WTC11 (cell line): ENCODE data around the gene FHAD1. TPM values are rescaled to one million over a fixed set of nuclear protein-coding genes. Genes with fewer than 3 reads are reported as not detected.

Experiments
- CBFB ChIP-seq: sonication (generic); formaldehyde crosslinking; IDR thresholded peaks from 2 replicates; pipeline ENCODE4 v1.8.1; 2022; ENCODE audit warnings: mild to moderate bottlenecking, low read depth, missing genetic modification reagents
- ETV6 ChIP-seq: sonication (generic); formaldehyde crosslinking; IDR thresholded peaks from 2 replicates; pipeline ENCODE4 v1.8.1; 2022; ENCODE audit warnings: mild to moderate bottlenecking, missing genetic modification reagents
- FOXP1 ChIP-seq: sonication (generic); formaldehyde crosslinking; IDR thresholded peaks from 2 replicates; pipeline ENCODE4 v1.8.0; 2022; ENCODE audit warnings: missing genetic modification reagents, mild to moderate bottlenecking, moderate library complexity, borderline replicate concordance
- GABPB1 ChIP-seq: sonication (generic); formaldehyde crosslinking; IDR thresholded peaks from 2 replicates; pipeline ENCODE4 v1.8.1; 2023; ENCODE audit warnings: mild to moderate bottlenecking, missing genetic modification reagents
- GRHL2 ChIP-seq: fragments of 250-450 bp; sonication (Bioruptor Pico); IDR thresholded peaks from 2 replicates; pipeline ENCODE4 v1.8.0; 2022; ENCODE audit warnings: mild to moderate bottlenecking, moderate library complexity; ENCODE audit not compliant: insufficient replicate concordance, severe bottlenecking
- HMGA2 ChIP-seq: fragments of 250-450 bp; sonication (Bioruptor Pico); IDR thresholded peaks from 2 replicates; pipeline ENCODE4 v1.4.0; 2021; ENCODE audit warnings: mild to moderate bottlenecking, moderate library complexity
- NFE2L1 ChIP-seq: sonication (generic); formaldehyde crosslinking; IDR thresholded peaks from 2 replicates; pipeline ENCODE4 v1.8.1; 2023; ENCODE audit warnings: missing genetic modification reagents
- NR1H2 ChIP-seq: sonication (generic); formaldehyde crosslinking; IDR thresholded peaks from 2 replicates; pipeline ENCODE4 v1.9.0; 2021; ENCODE audit warnings: mild to moderate bottlenecking, moderate library complexity, missing genetic modification reagents
- RELA ChIP-seq: sonication (generic); formaldehyde crosslinking; IDR thresholded peaks from 2 replicates; pipeline ENCODE4 v1.8.1; 2022; ENCODE audit warnings: missing genetic modification reagents, mild to moderate bottlenecking, borderline replicate concordance
- SOX15 ChIP-seq: fragments of 250-450 bp; sonication (Bioruptor Pico); IDR thresholded peaks from 2 replicates; pipeline ENCODE4 v1.9.0; 2021; ENCODE audit warnings: mild to moderate bottlenecking
- TEAD4 ChIP-seq: sonication (generic); formaldehyde crosslinking; IDR thresholded peaks from 2 replicates; pipeline ENCODE4 v1.8.0; 2022; ENCODE audit warnings: mild to moderate bottlenecking, missing genetic modification reagents
- ZNF138 ChIP-seq: sonication (generic); formaldehyde crosslinking; conservative IDR thresholded peaks from 2 replicates; pipeline ENCODE4 v1.8.1; 2022; ENCODE audit warnings: mild to moderate bottlenecking, moderate library complexity, missing genetic modification reagents
- ZNF232 ChIP-seq: sonication (generic); formaldehyde crosslinking; IDR thresholded peaks from 2 replicates; pipeline ENCODE4 v1.8.0; 2022; ENCODE audit warnings: mild to moderate bottlenecking, missing genetic modification reagents
- ZNF263 ChIP-seq: sonication (generic); formaldehyde crosslinking; IDR thresholded peaks from 2 replicates; pipeline ENCODE4 v1.8.1; 2022; ENCODE audit warnings: low read depth, mild to moderate bottlenecking, moderate library complexity, missing genetic modification reagents
- ZNF416 ChIP-seq: fragments of 250-450 bp; sonication (Bioruptor Pico); IDR thresholded peaks from 2 replicates; pipeline ENCODE4 v1.9.0; 2021; ENCODE audit warnings: mild to moderate bottlenecking, inconsistent platforms
- ZNF671 ChIP-seq: fragments of 250-450 bp; sonication (Bioruptor Pico); IDR thresholded peaks from 2 replicates; pipeline ENCODE4 v1.8.0; 2021; ENCODE audit warnings: mild to moderate bottlenecking
- total RNA-seq: library from RNA; stranded (reverse); gene quantifications from 3 replicates; pipeline ENCODE4 v1.2.3, GENCODE V29; 2021
- TF ChIP-seq, protein P1 (sequence below): sonication (generic); formaldehyde crosslinking; IDR thresholded peaks from 2 replicates; pipeline ENCODE4 v1.8.0; 2022; ENCODE audit warnings: mild to moderate bottlenecking, missing genetic modification reagents
- TF ChIP-seq, protein P2 (sequence below): sonication (generic); formaldehyde crosslinking; IDR thresholded peaks from 2 replicates; pipeline ENCODE4 v1.8.1; 2022; ENCODE audit warnings: mild to moderate bottlenecking, moderate library complexity, missing genetic modification reagents
- TF ChIP-seq, protein P3 (sequence below): sonication (generic); formaldehyde crosslinking; IDR thresholded peaks from 2 replicates; pipeline ENCODE4 v1.8.0; 2023; ENCODE audit warnings: missing genetic modification reagents
- TF ChIP-seq, protein P4 (sequence below): sonication (generic); formaldehyde crosslinking; IDR thresholded peaks from 2 replicates; pipeline ENCODE4 v1.8.1; 2023; ENCODE audit warnings: mild to moderate bottlenecking, missing genetic modification reagents
- TF ChIP-seq, protein P5 (sequence below): sonication (generic); formaldehyde crosslinking; IDR thresholded peaks from 2 replicates; pipeline ENCODE4 v1.8.1; 2023; ENCODE audit warnings: mild to moderate bottlenecking, missing genetic modification reagents, moderate library complexity
- TF ChIP-seq, protein P6 (sequence below): fragments of 250-450 bp; sonication (Bioruptor Pico); IDR thresholded peaks from 2 replicates; pipeline ENCODE4 v1.9.0; 2021; ENCODE audit warnings: mild to moderate bottlenecking

The FHAD1 gene
- total RNA-seq, 1 experiment from 2014 or later: 3.0 TPM

DNA sequence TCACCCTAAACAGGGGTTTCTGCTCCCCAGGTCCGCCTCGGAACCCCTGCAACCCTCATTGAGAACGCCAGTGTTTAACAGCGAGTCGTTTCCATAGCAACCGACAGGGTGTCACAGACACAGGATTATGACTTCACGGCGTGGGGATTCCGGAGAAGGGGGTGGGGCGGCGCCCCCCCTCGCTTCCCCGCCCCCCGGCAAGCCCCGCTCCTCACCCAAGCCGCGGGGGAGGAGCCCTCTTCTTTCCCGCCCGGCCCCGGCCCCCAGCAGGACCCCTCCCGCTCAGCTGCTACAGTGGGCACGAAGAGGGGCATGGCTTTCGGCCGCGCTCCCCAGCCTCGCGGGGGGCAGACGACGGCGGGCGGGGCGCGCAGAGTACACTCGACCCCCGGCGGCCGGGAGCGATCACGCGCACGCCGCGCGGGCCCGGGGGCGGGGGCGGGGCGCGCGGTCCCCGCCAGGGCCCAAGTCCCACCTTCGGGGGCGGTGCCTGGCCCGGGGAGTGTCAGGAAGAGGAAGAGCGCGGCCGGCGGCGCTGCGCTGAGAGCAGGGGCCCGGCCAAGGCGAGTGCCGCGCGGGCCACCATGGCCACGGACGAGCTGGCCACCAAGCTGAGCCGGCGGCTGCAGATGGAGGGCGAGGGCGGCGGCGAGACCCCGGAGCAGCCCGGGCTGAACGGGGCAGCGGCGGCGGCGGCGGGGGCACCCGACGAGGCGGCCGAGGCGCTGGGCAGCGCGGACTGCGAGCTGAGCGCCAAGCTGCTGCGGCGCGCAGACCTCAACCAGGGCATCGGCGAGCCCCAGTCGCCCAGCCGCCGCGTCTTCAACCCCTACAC lies 162.6 kb downstream of the FHAD1 start, which contains the start of gene EFHD2 (continued):
- TF ChIP-seq, protein P1, sequence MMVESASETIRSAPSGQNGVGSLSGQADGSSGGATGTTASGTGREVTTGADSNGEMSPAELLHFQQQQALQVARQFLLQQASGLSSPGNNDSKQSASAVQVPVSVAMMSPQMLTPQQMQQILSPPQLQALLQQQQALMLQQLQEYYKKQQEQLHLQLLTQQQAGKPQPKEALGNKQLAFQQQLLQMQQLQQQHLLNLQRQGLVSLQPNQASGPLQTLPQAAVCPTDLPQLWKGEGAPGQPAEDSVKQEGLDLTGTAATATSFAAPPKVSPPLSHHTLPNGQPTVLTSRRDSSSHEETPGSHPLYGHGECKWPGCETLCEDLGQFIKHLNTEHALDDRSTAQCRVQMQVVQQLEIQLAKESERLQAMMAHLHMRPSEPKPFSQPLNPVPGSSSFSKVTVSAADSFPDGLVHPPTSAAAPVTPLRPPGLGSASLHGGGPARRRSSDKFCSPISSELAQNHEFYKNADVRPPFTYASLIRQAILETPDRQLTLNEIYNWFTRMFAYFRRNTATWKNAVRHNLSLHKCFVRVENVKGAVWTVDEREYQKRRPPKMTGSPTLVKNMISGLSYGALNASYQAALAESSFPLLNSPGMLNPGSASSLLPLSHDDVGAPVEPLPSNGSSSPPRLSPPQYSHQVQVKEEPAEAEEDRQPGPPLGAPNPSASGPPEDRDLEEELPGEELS (CRISPR knock-in tag): peak; percentile 44
- no peak; the same call in 1 of the 2 replicates for TF ChIP-seq FOXP1 (CRISPR knock-in tag)
- TF ChIP-seq, protein P2, sequence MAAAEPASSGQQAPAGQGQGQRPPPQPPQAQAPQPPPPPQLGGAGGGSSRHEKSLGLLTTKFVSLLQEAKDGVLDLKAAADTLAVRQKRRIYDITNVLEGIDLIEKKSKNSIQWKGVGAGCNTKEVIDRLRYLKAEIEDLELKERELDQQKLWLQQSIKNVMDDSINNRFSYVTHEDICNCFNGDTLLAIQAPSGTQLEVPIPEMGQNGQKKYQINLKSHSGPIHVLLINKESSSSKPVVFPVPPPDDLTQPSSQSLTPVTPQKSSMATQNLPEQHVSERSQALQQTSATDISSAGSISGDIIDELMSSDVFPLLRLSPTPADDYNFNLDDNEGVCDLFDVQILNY (CRISPR knock-in tag): 0 out of 2 replicates have a peak, but pooled peaks have one; percentile 23
- TF ChIP-seq ZNF138 (CRISPR knock-in tag): no peak
- no peak for TF ChIP-seq GABPB1 (CRISPR knock-in tag)
- TF ChIP-seq, protein P3, sequence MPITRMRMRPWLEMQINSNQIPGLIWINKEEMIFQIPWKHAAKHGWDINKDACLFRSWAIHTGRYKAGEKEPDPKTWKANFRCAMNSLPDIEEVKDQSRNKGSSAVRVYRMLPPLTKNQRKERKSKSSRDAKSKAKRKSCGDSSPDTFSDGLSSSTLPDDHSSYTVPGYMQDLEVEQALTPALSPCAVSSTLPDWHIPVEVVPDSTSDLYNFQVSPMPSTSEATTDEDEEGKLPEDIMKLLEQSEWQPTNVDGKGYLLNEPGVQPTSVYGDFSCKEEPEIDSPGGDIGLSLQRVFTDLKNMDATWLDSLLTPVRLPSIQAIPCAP: no peak
- peak; percentile 47; the same call in 1 of the 2 replicates for TF ChIP-seq ETV6 (CRISPR knock-in tag)
- TF ChIP-seq NFE2L1 (CRISPR knock-in tag): no peak
- no peak for TF ChIP-seq ZNF263
- TF ChIP-seq, protein P4, sequence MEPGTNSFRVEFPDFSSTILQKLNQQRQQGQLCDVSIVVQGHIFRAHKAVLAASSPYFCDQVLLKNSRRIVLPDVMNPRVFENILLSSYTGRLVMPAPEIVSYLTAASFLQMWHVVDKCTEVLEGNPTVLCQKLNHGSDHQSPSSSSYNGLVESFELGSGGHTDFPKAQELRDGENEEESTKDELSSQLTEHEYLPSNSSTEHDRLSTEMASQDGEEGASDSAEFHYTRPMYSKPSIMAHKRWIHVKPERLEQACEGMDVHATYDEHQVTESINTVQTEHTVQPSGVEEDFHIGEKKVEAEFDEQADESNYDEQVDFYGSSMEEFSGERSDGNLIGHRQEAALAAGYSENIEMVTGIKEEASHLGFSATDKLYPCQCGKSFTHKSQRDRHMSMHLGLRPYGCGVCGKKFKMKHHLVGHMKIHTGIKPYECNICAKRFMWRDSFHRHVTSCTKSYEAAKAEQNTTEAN: no peak
- no peak for TF ChIP-seq TEAD4 (CRISPR knock-in tag)
- no peak for TF ChIP-seq ZNF416
- TF ChIP-seq, protein P5, sequence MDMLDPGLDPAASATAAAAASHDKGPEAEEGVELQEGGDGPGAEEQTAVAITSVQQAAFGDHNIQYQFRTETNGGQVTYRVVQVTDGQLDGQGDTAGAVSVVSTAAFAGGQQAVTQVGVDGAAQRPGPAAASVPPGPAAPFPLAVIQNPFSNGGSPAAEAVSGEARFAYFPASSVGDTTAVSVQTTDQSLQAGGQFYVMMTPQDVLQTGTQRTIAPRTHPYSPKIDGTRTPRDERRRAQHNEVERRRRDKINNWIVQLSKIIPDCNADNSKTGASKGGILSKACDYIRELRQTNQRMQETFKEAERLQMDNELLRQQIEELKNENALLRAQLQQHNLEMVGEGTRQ (CRISPR knock-in tag): 0 out of 2 replicates have a peak, but pooled peaks have one; percentile 18
- TF ChIP-seq GRHL2 (CRISPR knock-in tag): no peak
- TF ChIP-seq NR1H2 (CRISPR knock-in tag): no peak
- TF ChIP-seq, protein P6, sequence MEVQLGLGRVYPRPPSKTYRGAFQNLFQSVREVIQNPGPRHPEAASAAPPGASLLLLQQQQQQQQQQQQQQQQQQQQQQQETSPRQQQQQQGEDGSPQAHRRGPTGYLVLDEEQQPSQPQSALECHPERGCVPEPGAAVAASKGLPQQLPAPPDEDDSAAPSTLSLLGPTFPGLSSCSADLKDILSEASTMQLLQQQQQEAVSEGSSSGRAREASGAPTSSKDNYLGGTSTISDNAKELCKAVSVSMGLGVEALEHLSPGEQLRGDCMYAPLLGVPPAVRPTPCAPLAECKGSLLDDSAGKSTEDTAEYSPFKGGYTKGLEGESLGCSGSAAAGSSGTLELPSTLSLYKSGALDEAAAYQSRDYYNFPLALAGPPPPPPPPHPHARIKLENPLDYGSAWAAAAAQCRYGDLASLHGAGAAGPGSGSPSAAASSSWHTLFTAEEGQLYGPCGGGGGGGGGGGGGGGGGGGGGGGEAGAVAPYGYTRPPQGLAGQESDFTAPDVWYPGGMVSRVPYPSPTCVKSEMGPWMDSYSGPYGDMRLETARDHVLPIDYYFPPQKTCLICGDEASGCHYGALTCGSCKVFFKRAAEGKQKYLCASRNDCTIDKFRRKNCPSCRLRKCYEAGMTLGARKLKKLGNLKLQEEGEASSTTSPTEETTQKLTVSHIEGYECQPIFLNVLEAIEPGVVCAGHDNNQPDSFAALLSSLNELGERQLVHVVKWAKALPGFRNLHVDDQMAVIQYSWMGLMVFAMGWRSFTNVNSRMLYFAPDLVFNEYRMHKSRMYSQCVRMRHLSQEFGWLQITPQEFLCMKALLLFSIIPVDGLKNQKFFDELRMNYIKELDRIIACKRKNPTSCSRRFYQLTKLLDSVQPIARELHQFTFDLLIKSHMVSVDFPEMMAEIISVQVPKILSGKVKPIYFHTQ: no peak
- TF ChIP-seq HMGA2: no peak
- no peak for TF ChIP-seq CBFB (CRISPR knock-in tag)
- no peak for TF ChIP-seq RELA (CRISPR knock-in tag)
- TF ChIP-seq ZNF671 (CRISPR knock-in tag): no peak
- no peak for TF ChIP-seq ZNF232 (CRISPR knock-in tag)
- TF ChIP-seq SOX15 (CRISPR knock-in tag): no peak
- TF ChIP-seq, all 79 proteins: peak for 7
